ENCODE data around the gene LRRC61.

Gene LRRC61

GRCh38 chr7:150360363-150361058 is 37.4 kb downstream of the LRRC61 start (continued):
- no peak; the same call in 1 of the 2 replicates for TF ChIP-seq ZBTB11 (tag by site-specific recombination; conservative IDR thresholded peaks at IDR 0.05; ENCODE audit: low read depth)
- TF ChIP-seq ZEB2 (tag by site-specific recombination; IDR thresholded peaks at IDR 0.05): no peak; the same call in 1 of the 2 replicates
- 0 out of 2 replicates have a peak, but pooled peaks have one; percentile 4 for TF ChIP-seq ZXDB (tag by site-specific recombination; IDR thresholded peaks at IDR 0.05)
- TF ChIP-seq KLF10 (tag by site-specific recombination; IDR thresholded peaks at IDR 0.05): peak; percentile 4; the same call in 1 of the 2 replicates
- no peak for TF ChIP-seq ZNF571 (tag by site-specific recombination; IDR thresholded peaks at IDR 0.05)
- TF ChIP-seq ZNF433 (tag by site-specific recombination; IDR thresholded peaks at IDR 0.05; ENCODE audit: low read depth): no peak
- no peak; the same call in 1 of the 2 replicates for TF ChIP-seq ZNF654 (tag by site-specific recombination; IDR thresholded peaks at IDR 0.05; ENCODE audit: low read depth)
- TF ChIP-seq ZNF214 (tag by site-specific recombination; IDR thresholded peaks at IDR 0.05; ENCODE audit: borderline replicate concordance): no peak
- TF ChIP-seq ZNF221 (tag by site-specific recombination; IDR thresholded peaks at IDR 0.05; ENCODE audit: borderline replicate concordance): no peak
- TF ChIP-seq SP2 (tag by site-specific recombination; IDR thresholded peaks at IDR 0.05): no peak
- TF ChIP-seq ZNF488 (tag by site-specific recombination; IDR thresholded peaks at IDR 0.05): no peak
- TF ChIP-seq ZNF140 (tag by site-specific recombination; IDR thresholded peaks at IDR 0.05): no peak
- no peak for TF ChIP-seq ZBTB8A (tag by site-specific recombination; IDR thresholded peaks at IDR 0.05)
- TF ChIP-seq ZNF138 (tag by site-specific recombination; IDR thresholded peaks at IDR 0.05; ENCODE audit: borderline replicate concordance): no peak
- TF ChIP-seq ZNF658 (tag by site-specific recombination; IDR thresholded peaks at IDR 0.05): no peak
- no peak for TF ChIP-seq GLIS2 (tag by site-specific recombination; IDR thresholded peaks at IDR 0.05)
- TF ChIP-seq CTCF (tag by site-specific recombination; IDR thresholded peaks at IDR 0.05): no peak
- TF ChIP-seq GLIS1 (tag by site-specific recombination; IDR thresholded peaks at IDR 0.05): peak; percentile 56
- no peak for TF ChIP-seq ZNF624 (tag by site-specific recombination; IDR thresholded peaks at IDR 0.05)
- TF ChIP-seq ZFP69B (tag by site-specific recombination; IDR thresholded peaks at IDR 0.05): no peak
- peak; percentile 86 for TF ChIP-seq WT1 (tag by site-specific recombination; IDR thresholded peaks at IDR 0.05)
- TF ChIP-seq ZNF561 (tag by site-specific recombination; IDR thresholded peaks at IDR 0.05; ENCODE audit: borderline replicate concordance): no peak
- no peak for TF ChIP-seq ZSCAN5A (tag by site-specific recombination; IDR thresholded peaks at IDR 0.05)
- no peak for TF ChIP-seq ZNF302 (tag by site-specific recombination; IDR thresholded peaks at IDR 0.05; ENCODE audit: low read depth)
- no peak for TF ChIP-seq ZNF423 (tag by site-specific recombination; IDR thresholded peaks at IDR 0.05)
- TF ChIP-seq ZNF701 (tag by site-specific recombination; IDR thresholded peaks at IDR 0.05): no peak
- TF ChIP-seq TSHZ1 (tag by site-specific recombination; IDR thresholded peaks at IDR 0.05; ENCODE audit: borderline replicate concordance): no peak
- no peak for TF ChIP-seq ZNF26 (tag by site-specific recombination; IDR thresholded peaks at IDR 0.05)
